Measurements from ENCODE around the gene PKDCC.

PKDCC gene

GRCh38 chr2:42102591-42103450 lies 55.0 kb downstream of the PKDCC start:
- H3K4me1 ChIP-seq (ENCODE audit: control insufficient read depth, insufficient read depth, low read length): peaks cover 19% of the 10 kb centered on the region
- H3K9me3 ChIP-seq (ENCODE audit: control insufficient read depth in 2 of 2, low read length in 2 of 2): peaks cover 0 to 2% of the 10 kb centered on the region in 2 donors
- no peaks in the 10 kb centered on the region for H3K27me3 ChIP-seq (ENCODE audit: control insufficient read depth in 1 of 2, insufficient read depth in 2 of 2, low read length in 2 of 2)
- peak overlapping the region in 1 of 2 donors; percentile 22 for H3K9ac ChIP-seq (ENCODE audit: low read length in 2 of 2)
- H3K27ac ChIP-seq (ENCODE audit: low read length): peak overlapping the region; percentile 69
- no peaks in the 10 kb centered on the region for H3K36me3 ChIP-seq (ENCODE audit: control insufficient read depth in 2 of 2, insufficient read depth in 2 of 2, low read length in 2 of 2)
- H3K4me3 ChIP-seq (ENCODE audit: low read length in 2 of 2): no peak overlapping the region

- H3K9ac ChIP-seq (ENCODE audit: low read length in 2 of 2): no peak overlapping the region
- H3K36me3 ChIP-seq (ENCODE audit: control insufficient read depth in 2 of 2, insufficient read depth in 2 of 2, low read length in 2 of 2): no peaks in the 10 kb centered on the region
- H3K4me3 ChIP-seq (ENCODE audit: low read length in 2 of 2): no peak overlapping the region
- H3K27me3 ChIP-seq (ENCODE audit: control insufficient read depth in 1 of 2, insufficient read depth in 2 of 2, low read length in 2 of 2): no peaks in the 10 kb centered on the region
- H3K4me1 ChIP-seq (ENCODE audit: control insufficient read depth, insufficient read depth, low read length): peaks cover 19% of the 10 kb centered on the region
- no peak overlapping the region for H3K27ac ChIP-seq (ENCODE audit: low read length)
- peaks cover 0 to 2% of the 10 kb centered on the region in 2 donors for H3K9me3 ChIP-seq (ENCODE audit: control insufficient read depth in 2 of 2, low read length in 2 of 2)
These were observed 56.0 kb downstream of the PKDCC start for GRCh38 chr2:42103829-42104228.

GRCh38 chr2:42104621-42105020 lies 56.8 kb downstream of the PKDCC start:
- H3K9me3 ChIP-seq (ENCODE audit: control insufficient read depth in 2 of 2, low read length in 2 of 2): peaks cover 0 to 2% of the 10 kb centered on the region in 2 donors
- no peak overlapping the region for H3K4me3 ChIP-seq (ENCODE audit: low read length in 2 of 2)
- no peak overlapping the region for H3K9ac ChIP-seq (ENCODE audit: low read length in 2 of 2)
- no peaks in the 10 kb centered on the region for H3K27me3 ChIP-seq (ENCODE audit: control insufficient read depth in 1 of 2, insufficient read depth in 2 of 2, low read length in 2 of 2)
- no peak overlapping the region for H3K27ac ChIP-seq (ENCODE audit: low read length)
- H3K4me1 ChIP-seq (ENCODE audit: control insufficient read depth, insufficient read depth, low read length): peaks cover 16% of the 10 kb centered on the region
- H3K36me3 ChIP-seq (ENCODE audit: control insufficient read depth in 2 of 2, insufficient read depth in 2 of 2, low read length in 2 of 2): no peaks in the 10 kb centered on the region

- no peaks in the 10 kb centered on the region for H3K9me3 ChIP-seq (ENCODE audit: control insufficient read depth in 2 of 2, low read length in 2 of 2)
- H3K4me3 ChIP-seq (ENCODE audit: low read length in 2 of 2): no peak overlapping the region
- no peaks in the 10 kb centered on the region for H3K27me3 ChIP-seq (ENCODE audit: control insufficient read depth in 1 of 2, insufficient read depth in 2 of 2, low read length in 2 of 2)
- no peaks in the 10 kb centered on the region for H3K36me3 ChIP-seq (ENCODE audit: control insufficient read depth in 2 of 2, insufficient read depth in 2 of 2, low read length in 2 of 2)
- H3K27ac ChIP-seq (ENCODE audit: low read length): no peak overlapping the region
- peaks cover 18% of the 10 kb centered on the region for H3K4me1 ChIP-seq (ENCODE audit: control insufficient read depth, insufficient read depth, low read length)
- H3K9ac ChIP-seq (ENCODE audit: low read length in 2 of 2): no peak overlapping the region
These were observed 57.8 kb downstream of the PKDCC start for GRCh38 chr2:42105330-42106256.

GRCh38 chr2:42106257-42106816 lies 58.5 kb downstream of the PKDCC start:
- H3K9ac ChIP-seq (ENCODE audit: low read length in 2 of 2): no peak overlapping the region
- H3K27me3 ChIP-seq (ENCODE audit: control insufficient read depth in 1 of 2, insufficient read depth in 2 of 2, low read length in 2 of 2): no peaks in the 10 kb centered on the region
- H3K27ac ChIP-seq (ENCODE audit: low read length): no peak overlapping the region
- peaks cover 20% of the 10 kb centered on the region for H3K4me1 ChIP-seq (ENCODE audit: control insufficient read depth, insufficient read depth, low read length)
- H3K4me3 ChIP-seq (ENCODE audit: low read length in 2 of 2): no peak overlapping the region
- H3K9me3 ChIP-seq (ENCODE audit: control insufficient read depth in 2 of 2, low read length in 2 of 2): no peaks in the 10 kb centered on the region
- no peaks in the 10 kb centered on the region for H3K36me3 ChIP-seq (ENCODE audit: control insufficient read depth in 2 of 2, insufficient read depth in 2 of 2, low read length in 2 of 2)

GRCh38 chr2:42107249-42108042 lies 59.6 kb downstream of the PKDCC start:
- H3K9me3 ChIP-seq (ENCODE audit: control insufficient read depth in 2 of 2, low read length in 2 of 2): no peaks in the 10 kb centered on the region
- H3K9ac ChIP-seq (ENCODE audit: low read length in 2 of 2): no peak overlapping the region
- H3K36me3 ChIP-seq (ENCODE audit: control insufficient read depth in 2 of 2, insufficient read depth in 2 of 2, low read length in 2 of 2): no peaks in the 10 kb centered on the region
- H3K27ac ChIP-seq (ENCODE audit: low read length): no peak overlapping the region
- no peak overlapping the region for H3K4me3 ChIP-seq (ENCODE audit: low read length in 2 of 2)
- no peaks in the 10 kb centered on the region for H3K27me3 ChIP-seq (ENCODE audit: control insufficient read depth in 1 of 2, insufficient read depth in 2 of 2, low read length in 2 of 2)
- H3K4me1 ChIP-seq (ENCODE audit: control insufficient read depth, insufficient read depth, low read length): peaks cover 10% of the 10 kb centered on the region
